Endothelial cell (in vitro differentiated cells): ENCODE data around the gene RHBDF2. TPM values are rescaled to one million over a fixed set of nuclear protein-coding genes. Genes with fewer than 3 reads are reported as not detected.

Source experiments
- DNase-seq: peaks from one replicate; pipeline ENCODE4 v3.0.0; 2021; ENCODE audit warnings: low spot score
- H3K27ac Mint-ChIP-seq: one replicate; pipeline ENCODE4 v1.8.0; 2021; ENCODE audit warnings: mixed read lengths, inconsistent platforms; ENCODE audit not compliant: unreplicated experiment
- H3K27me3 Mint-ChIP-seq: one replicate; pipeline ENCODE4 v1.8.0; 2021; ENCODE audit warnings: mild to moderate bottlenecking, moderate library complexity, mixed read lengths, inconsistent platforms; ENCODE audit not compliant: unreplicated experiment
- H3K36me3 Mint-ChIP-seq: one replicate; pipeline ENCODE4 v1.8.0; 2021; ENCODE audit warnings: mild to moderate bottlenecking, low read depth, mixed read lengths, inconsistent platforms; ENCODE audit not compliant: unreplicated experiment
- H3K4me1 Mint-ChIP-seq: one replicate; pipeline ENCODE4 v1.8.0; 2021; ENCODE audit warnings: mild to moderate bottlenecking, mixed read lengths, inconsistent platforms; ENCODE audit not compliant: unreplicated experiment
- H3K4me3 Mint-ChIP-seq: one replicate; pipeline ENCODE4 v1.8.0; 2021; ENCODE audit warnings: mild to moderate bottlenecking, mixed read lengths, inconsistent platforms; ENCODE audit not compliant: unreplicated experiment
- H3K9me3 Mint-ChIP-seq: one replicate; pipeline ENCODE4 v1.8.0; 2021; ENCODE audit warnings: mixed read lengths, inconsistent platforms; ENCODE audit not compliant: unreplicated experiment
- CTCF ChIP-seq: fragments of 200-600 bp; sonication (generic); IDR thresholded peaks from one replicate; pipeline ENCODE4 v1.5.0; 2021; ENCODE audit warnings: antibody characterized with exemption; ENCODE audit not compliant: unreplicated experiment
- total RNA-seq: library from RNA; stranded (reverse); fragmentation: NEBNext Ultra II Directional; extraction: Animal tissue kit (Norgen Biotek cat#: 25700); gene quantifications from one replicate; pipeline ENCODE4 v1.2.1, GENCODE V29; 2021; ENCODE audit not compliant: unreplicated experiment

The RHBDF2 gene
- total RNA-seq, 1 donor from 2014 or later, result 39.3 TPM

GRCh38 chr17:76477576-76477975 is 23.6 kb downstream of the RHBDF2 start:
- no peak overlapping the region for H3K27ac Mint-ChIP-seq
- no peak for DNase-seq
- TF ChIP-seq CTCF, result no peak
- H3K4me3 Mint-ChIP-seq, result no peak overlapping the region
- peaks cover 18% of the 10 kb centered on the region for H3K36me3 Mint-ChIP-seq
- no peaks in the 10 kb centered on the region for H3K4me1 Mint-ChIP-seq
- no peaks in the 10 kb centered on the region for H3K9me3 Mint-ChIP-seq
- H3K27me3 Mint-ChIP-seq, result peaks cover 19% of the 10 kb centered on the region

GRCh38 chr17:76476736-76477135 is 24.5 kb downstream of the RHBDF2 start:
- Mint-ChIP-seq H3K4me3 (no peak overlapping the region), H3K36me3 (peaks cover 13% of the 10 kb centered on the region), H3K27me3 (peaks cover 17% of the 10 kb centered on the region), H3K27ac (no peak overlapping the region), H3K9me3 (no peaks in the 10 kb centered on the region), H3K4me1 (no peaks in the 10 kb centered on the region)
- no peak for TF ChIP-seq CTCF
- no peak for DNase-seq

- H3K27me3 Mint-ChIP-seq, result peaks cover 18% of the 10 kb centered on the region
- no peak for TF ChIP-seq CTCF
- peaks cover 17% of the 10 kb centered on the region for H3K36me3 Mint-ChIP-seq
- no peak overlapping the region for H3K4me3 Mint-ChIP-seq
- DNase-seq, result no peak
- no peaks in the 10 kb centered on the region for H3K4me1 Mint-ChIP-seq
- H3K27ac Mint-ChIP-seq, result no peak overlapping the region
- H3K9me3 Mint-ChIP-seq, result no peaks in the 10 kb centered on the region
Measured at GRCh38 chr17:76475302-76475701, 25.9 kb downstream of the RHBDF2 start.

GRCh38 chr17:76474894-76475293 is 26.3 kb downstream of the RHBDF2 start:
- no peak for TF ChIP-seq CTCF
- H3K36me3 Mint-ChIP-seq, result peaks cover 17% of the 10 kb centered on the region
- no peak for DNase-seq
- no peak overlapping the region for H3K4me3 Mint-ChIP-seq
- H3K9me3 Mint-ChIP-seq, result no peaks in the 10 kb centered on the region
- peaks cover 18% of the 10 kb centered on the region for H3K27me3 Mint-ChIP-seq
- H3K27ac Mint-ChIP-seq, result no peak overlapping the region
- H3K4me1 Mint-ChIP-seq, result no peaks in the 10 kb centered on the region

- TF ChIP-seq CTCF, result no peak
- H3K4me3 Mint-ChIP-seq, result no peak overlapping the region
Measured at GRCh38 chr17:76474238-76474637, 27.0 kb downstream of the RHBDF2 start.

More at GRCh38 chr17:76474238-76474637, 27.0 kb downstream of the RHBDF2 start:
- Mint-ChIP-seq H3K4me1 (no peaks in the 10 kb centered on the region), H3K9me3 (no peaks in the 10 kb centered on the region), H3K27me3 (peaks cover 18% of the 10 kb centered on the region), H3K27ac (no peak overlapping the region), H3K36me3 (peaks cover 17% of the 10 kb centered on the region)
- DNase-seq, result no peak
